ENCODE results near the gene CNPY4. TPM values are rescaled to one million over a fixed set of nuclear protein-coding genes. Genes with fewer than 3 reads are reported as not detected.

CNPY4 gene
- polyA plus RNA-seq, 1 donor (not counting 4 experiments of a cell fraction or from before 2014, with no cell fraction given) = 9.9 TPM

GRCh38 chr7:100099452-100099851 is 20.0 kb upstream of the CNPY4 start:
- DNase-seq (ENCODE audit: low read depth, low spot score) = no peak
- no peaks in the 10 kb centered on the region for H3K9me3 ChIP-seq (ENCODE audit: control insufficient read depth, low read depth, low read length)
- H3K4me2 ChIP-seq (ENCODE audit: control insufficient read depth, extremely low read depth, insufficient read depth, low read depth, low read length) = peak overlapping the region; percentile 74
- no peak for FAIRE-seq
- no peaks in the 10 kb centered on the region for H3K27me3 ChIP-seq (ENCODE audit: control insufficient read depth, extremely low read depth, insufficient read depth, low read length)
- no peak overlapping the region for H2AFZ ChIP-seq (ENCODE audit: control insufficient read depth, low read length)
- H3K27ac ChIP-seq (ENCODE audit: control insufficient read depth, insufficient read depth, low read length) = peak overlapping the region; percentile 87
- H3K9ac ChIP-seq (ENCODE audit: control insufficient read depth, extremely low read depth, insufficient read depth, low read length) = peak overlapping the region; percentile 90
- H3K4me1 ChIP-seq (ENCODE audit: control insufficient read depth, extremely low read depth, insufficient read depth, low read length) = peaks cover 10% of the 10 kb centered on the region
- peak overlapping the region in 2 of 3 experiments; percentile 70 to 78 for H3K4me3 ChIP-seq (ENCODE audit: control insufficient read depth in 2 of 3, extremely low read depth in 1 of 3, insufficient read depth in 2 of 3, low read depth in 1 of 3, low read length in 3 of 3)
- H3K36me3 ChIP-seq (ENCODE audit: control insufficient read depth in 2 of 2, extremely low read depth in 1 of 2, insufficient read depth in 2 of 2, low read length in 2 of 2) = peaks cover 40 to 43% of the 10 kb centered on the region in 2 experiments
- dilution Hi-C loops (cut with MboI; ENCODE audit: extremely low pct_ligation_motif_present, low sequenced_read_pairs) = no loop called here
- H3K9me1 ChIP-seq (ENCODE audit: control insufficient read depth, extremely low read depth, insufficient read depth, low read length) = no peaks in the 10 kb centered on the region
- peaks cover 36% of the 10 kb centered on the region for H3K79me2 ChIP-seq (ENCODE audit: control insufficient read depth, insufficient read depth, low read length)
- no peak for TF ChIP-seq EZH2 (IDR thresholded peaks at IDR 0.05; ENCODE audit: low read length)
- TF ChIP-seq CTCF (optimal IDR thresholded peaks at IDR 0.05 in 1 of 3, IDR thresholded peaks at IDR 0.05 in 1 of 3, conservative IDR thresholded peaks at IDR 0.05 in 1 of 3; ENCODE audit: extremely low read depth in 1 of 3, insufficient read depth in 2 of 3, low read length in 3 of 3) = no peak
- peaks cover 6% of the 10 kb centered on the region for H4K20me1 ChIP-seq (ENCODE audit: control insufficient read depth, extremely low read depth, insufficient read depth, low read length)

GRCh38 chr7:100100420-100101015 is 18.9 kb upstream of the CNPY4 start:
- FAIRE-seq = no peak
- Histone ChIP-seq H3K79me2 (ENCODE audit: control insufficient read depth, insufficient read depth, low read length) (peaks cover 36% of the 10 kb centered on the region), H3K4me1 (ENCODE audit: control insufficient read depth, extremely low read depth, insufficient read depth, low read length) (peaks cover 10% of the 10 kb centered on the region), H3K9me1 (ENCODE audit: control insufficient read depth, extremely low read depth, insufficient read depth, low read length) (no peaks in the 10 kb centered on the region), H3K4me3 (ENCODE audit: control insufficient read depth in 2 of 3, extremely low read depth in 1 of 3, insufficient read depth in 2 of 3, low read depth in 1 of 3, low read length in 3 of 3) (peak overlapping the region; percentile 70 to 78 (median 75)), H4K20me1 (ENCODE audit: control insufficient read depth, extremely low read depth, insufficient read depth, low read length) (peaks cover 6% of the 10 kb centered on the region), H3K9me3 (ENCODE audit: control insufficient read depth, low read depth, low read length) (no peaks in the 10 kb centered on the region), H3K36me3 (ENCODE audit: control insufficient read depth in 2 of 2, extremely low read depth in 1 of 2, insufficient read depth in 2 of 2, low read length in 2 of 2) (peaks cover 32 to 47% of the 10 kb centered on the region in 2 experiments), H2AFZ (ENCODE audit: control insufficient read depth, low read length) (peak overlapping the region; percentile 32), H3K9ac (ENCODE audit: control insufficient read depth, extremely low read depth, insufficient read depth, low read length) (peak overlapping the region; percentile 90), H3K27ac (ENCODE audit: control insufficient read depth, insufficient read depth, low read length) (peak overlapping the region; percentile 87), H3K4me2 (ENCODE audit: control insufficient read depth, extremely low read depth, insufficient read depth, low read depth, low read length) (peak overlapping the region; percentile 74), H3K27me3 (ENCODE audit: control insufficient read depth, extremely low read depth, insufficient read depth, low read length) (no peaks in the 10 kb centered on the region)
- dilution Hi-C loops (cut with MboI; ENCODE audit: extremely low pct_ligation_motif_present, low sequenced_read_pairs) = no loop called here
- DNase-seq (ENCODE audit: low read depth, low spot score) = no peak
- TF ChIP-seq CTCF (optimal IDR thresholded peaks at IDR 0.05 in 1 of 3, IDR thresholded peaks at IDR 0.05 in 1 of 3, conservative IDR thresholded peaks at IDR 0.05 in 1 of 3; ENCODE audit: extremely low read depth in 1 of 3, insufficient read depth in 2 of 3, low read length in 3 of 3) = no peak
- no peak for TF ChIP-seq EZH2 (IDR thresholded peaks at IDR 0.05; ENCODE audit: low read length)
